Cortex of kidney (tissue), 1 donor: ENCODE data around the gene MIB2.

ENCODE experiments used
- DNase-seq: peaks from one replicate; lab custom pipeline; 2025; lab: John Stamatoyannopoulos, UW

The MIB2 gene

GRCh38 chr1:1598051-1598719 is 17.1 kb upstream of the MIB2 start:
- no peak for DNase-seq

- no peak for DNase-seq
Observed at GRCh38 chr1:1598720-1599029, 16.6 kb upstream of the MIB2 start.

GRCh38 chr1:1599030-1599934 is 16.0 kb upstream of the MIB2 start:
- no peak for DNase-seq

GRCh38 chr1:1599935-1600860 is 15.1 kb upstream of the MIB2 start, which contains the start of gene FNDC10:
Gene FNDC10, minus strand, starts transcription at chr1:1600135. Its CDS starts 120 bp downstream, at chr1:1600015.
- DNase-seq = no peak

GRCh38 chr1:1600861-1601563 is 14.3 kb upstream of the MIB2 start:
- DNase-seq = no peak

GRCh38 chr1:1601564-1602303 is 13.6 kb upstream of the MIB2 start:
- DNase-seq = no peak

- no peak for DNase-seq
Observed at GRCh38 chr1:1602304-1602967, 12.9 kb upstream of the MIB2 start.

- DNase-seq = no peak
Observed at GRCh38 chr1:1602968-1603506, 12.3 kb upstream of the MIB2 start.

- DNase-seq = no peak
Observed at GRCh38 chr1:1603671-1604373, 11.5 kb upstream of the MIB2 start.

- no peak for DNase-seq
Observed at GRCh38 chr1:1604374-1605033, 10.8 kb upstream of the MIB2 start.

GRCh38 chr1:1605034-1605591 is 10.2 kb upstream of the MIB2 start:
- DNase-seq = no peak

GRCh38 chr1:1605724-1606123 is 9.6 kb upstream of the MIB2 start:
- no peak for DNase-seq

- no peak for DNase-seq
Observed at GRCh38 chr1:1606232-1606631, 9.1 kb upstream of the MIB2 start.

GRCh38 chr1:1609822-1610485 is 5.3 kb upstream of the MIB2 start:
- DNase-seq = no peak

- DNase-seq = no peak
Observed at GRCh38 chr1:1610796-1611195, 4.5 kb upstream of the MIB2 start.

- no peak for DNase-seq
Observed at GRCh38 chr1:1612104-1612400, 3.2 kb upstream of the MIB2 start.

GRCh38 chr1:1613509-1614082 is 1.7 kb upstream of the MIB2 start:
- no peak for DNase-seq
